H1 (cell line): ENCODE measurements around the gene RDH16. TPM values are rescaled to one million over a fixed set of nuclear protein-coding genes. Genes with fewer than 3 reads are reported as not detected.

Experiments used
- ATF3 ChIP-seq: IDR thresholded peaks from 2 replicates; pipeline ENCODE4 v1.6.1; 2011; ENCODE audit warnings: low read depth, mild to moderate bottlenecking, low read length; ENCODE audit not compliant: insufficient read depth
- CEBPB ChIP-seq: IDR thresholded peaks from 2 replicates; pipeline ENCODE4 v1.6.1; 2012; ENCODE audit warnings: low read depth, low read length
- CHD2 ChIP-seq: IDR thresholded peaks from 2 replicates; pipeline ENCODE4 v1.6.1; 2012; ENCODE audit warnings: low read length, improper control_type of control experiment
- CHD7 ChIP-seq: fragments of 300-600 bp; sonication (generic); IDR thresholded peaks from 2 replicates; pipeline ENCODE4 v1.7.1; 2012; ENCODE audit warnings: low read length, moderate library complexity, mild to moderate bottlenecking, inconsistent platforms; ENCODE audit not compliant: insufficient replicate concordance
- CTCF ChIP-seq, 3 experiments: IDR thresholded peaks; 1 replicate in 2 of 3; 2 replicates in 1 of 3; pipeline versions ENCODE4 v1.5.1 to v1.6.1; 2011; ENCODE audit warnings: low read length in 3 of 3, mild to moderate bottlenecking in 3 of 3, inconsistent platforms in 2 of 3, low read depth in 1 of 3, moderate library complexity in 1 of 3; ENCODE audit not compliant: insufficient read depth in 1 of 3; ENCODE audit errors: control extremely low read depth in 1 of 3
- KDM4A ChIP-seq: IDR thresholded peaks from one replicate; pipeline ENCODE4 v1.7.1; 2012; ENCODE audit warnings: low read depth, mild to moderate bottlenecking, moderate library complexity, low read length, inconsistent platforms; ENCODE audit not compliant: severe bottlenecking
- SUZ12 ChIP-seq: fragments of 200-600 bp; sonication (generic); IDR thresholded peaks from 2 replicates; pipeline ENCODE4 v1.6.1; 2012; ENCODE audit warnings: mild to moderate bottlenecking, inconsistent platforms, low read length, moderate library complexity, mixed read lengths
- TBP ChIP-seq: IDR thresholded peaks from 2 replicates; pipeline ENCODE4 v1.6.1; 2011; ENCODE audit warnings: low read depth, low read length, improper control_type of control experiment
- polyA plus RNA-seq, 7 experiments: library from polyadenylated mRNA; depleted of rRNA in 3 of 7; stranded (reverse) in 5 of 7; unstranded in 2 of 7; fragments of >200 nt in 5 of 7; fragments of 200-250 nt in 2 of 7; gene quantifications; 1 replicate in 5 of 7; 2 replicates in 1 of 7; 4 replicates in 1 of 7; pipeline versions ENCODE4 v1.2.1 to v1.2.3, GENCODE V29; 2011 to 2013; ENCODE audit warnings: missing spikeins in 2 of 7, mixed read lengths in 2 of 7
- total RNA-seq: library from RNA; stranded (reverse); fragmentation: NEBNext Ultra II Directional; extraction: Animal tissue kit (Norgen Biotek cat#: 25700); gene quantifications from 2 replicates; pipeline ENCODE4 v1.2.1, GENCODE V29; 2021

The RDH16 gene
- total and polyA plus RNA-seq, 2 of the 8 experiments (the other 6 are each of a cell fraction or from before 2014, with no cell fraction given) = 0.30 to 0.79 TPM

- TF ChIP-seq CHD7 (no peak), KDM4A (no peak), ATF3 (no peak), CTCF (IDR thresholded peaks at IDR 0.05; ENCODE audit: control extremely low read depth in 1 of 3, insufficient read depth in 1 of 3, low read depth in 1 of 3, low read length in 3 of 3) (no peak), CHD2 (no peak), TBP (no peak), SUZ12 (no peak), CEBPB (no peak)
Observed at GRCh38 chr12:56948881-56949280, 8.5 kb downstream of the RDH16 start (continued).
